ENCODE measurements around the gene TRIM47. TPM values are rescaled to one million over a fixed set of nuclear protein-coding genes. Genes with fewer than 3 reads are reported as not detected.

The TRIM47 gene
- total and polyA plus RNA-seq, 2 of the 13 experiments (the other 11 are each of a cell fraction or from before 2014, with no cell fraction given) = 33.5 to 82.0 TPM

DNA sequence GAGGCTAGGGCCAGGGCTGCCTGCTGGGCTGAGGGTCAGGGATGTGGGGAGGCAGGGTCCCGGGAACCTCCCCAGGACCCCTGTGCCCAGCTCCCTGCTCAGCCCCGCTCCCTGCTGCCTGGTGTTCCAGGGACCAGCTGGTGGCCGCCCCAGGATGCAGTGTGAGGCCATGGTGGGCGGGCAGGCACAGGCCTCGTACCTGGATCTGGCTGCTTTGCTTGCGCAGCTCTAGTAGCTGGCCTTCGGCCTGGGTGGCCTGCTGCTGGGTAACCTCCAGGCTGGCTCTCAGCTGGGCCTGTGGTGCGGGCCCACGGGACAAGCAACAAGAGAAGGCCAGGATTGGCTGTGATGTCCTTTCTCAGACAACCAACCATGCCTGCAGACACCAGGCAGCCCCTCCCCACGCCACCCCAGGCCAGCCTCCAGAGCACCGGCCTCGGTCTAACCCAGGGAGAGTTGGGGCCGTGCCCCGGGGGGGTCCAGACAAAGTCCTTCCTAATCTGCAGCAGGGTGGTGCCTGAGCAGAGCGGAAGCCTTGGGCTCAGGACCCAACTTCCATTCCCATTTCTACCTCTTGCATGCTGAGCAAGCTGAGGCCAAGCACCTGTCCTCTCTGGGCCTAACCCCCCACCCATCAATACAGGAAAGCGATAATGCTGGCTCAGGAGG lies 14.3 kb upstream of the TRIM47 start (continued):
- TF ChIP-seq, protein P1, sequence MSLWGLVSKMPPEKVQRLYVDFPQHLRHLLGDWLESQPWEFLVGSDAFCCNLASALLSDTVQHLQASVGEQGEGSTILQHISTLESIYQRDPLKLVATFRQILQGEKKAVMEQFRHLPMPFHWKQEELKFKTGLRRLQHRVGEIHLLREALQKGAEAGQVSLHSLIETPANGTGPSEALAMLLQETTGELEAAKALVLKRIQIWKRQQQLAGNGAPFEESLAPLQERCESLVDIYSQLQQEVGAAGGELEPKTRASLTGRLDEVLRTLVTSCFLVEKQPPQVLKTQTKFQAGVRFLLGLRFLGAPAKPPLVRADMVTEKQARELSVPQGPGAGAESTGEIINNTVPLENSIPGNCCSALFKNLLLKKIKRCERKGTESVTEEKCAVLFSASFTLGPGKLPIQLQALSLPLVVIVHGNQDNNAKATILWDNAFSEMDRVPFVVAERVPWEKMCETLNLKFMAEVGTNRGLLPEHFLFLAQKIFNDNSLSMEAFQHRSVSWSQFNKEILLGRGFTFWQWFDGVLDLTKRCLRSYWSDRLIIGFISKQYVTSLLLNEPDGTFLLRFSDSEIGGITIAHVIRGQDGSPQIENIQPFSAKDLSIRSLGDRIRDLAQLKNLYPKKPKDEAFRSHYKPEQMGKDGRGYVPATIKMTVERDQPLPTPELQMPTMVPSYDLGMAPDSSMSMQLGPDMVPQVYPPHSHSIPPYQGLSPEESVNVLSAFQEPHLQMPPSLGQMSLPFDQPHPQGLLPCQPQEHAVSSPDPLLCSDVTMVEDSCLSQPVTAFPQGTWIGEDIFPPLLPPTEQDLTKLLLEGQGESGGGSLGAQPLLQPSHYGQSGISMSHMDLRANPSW (CRISPR knock-in tag; IDR thresholded peaks at IDR 0.05; ENCODE audit: borderline replicate concordance) = peak; percentile 43; the same call in 1 of the 2 replicates
- TF ChIP-seq, protein P2, sequence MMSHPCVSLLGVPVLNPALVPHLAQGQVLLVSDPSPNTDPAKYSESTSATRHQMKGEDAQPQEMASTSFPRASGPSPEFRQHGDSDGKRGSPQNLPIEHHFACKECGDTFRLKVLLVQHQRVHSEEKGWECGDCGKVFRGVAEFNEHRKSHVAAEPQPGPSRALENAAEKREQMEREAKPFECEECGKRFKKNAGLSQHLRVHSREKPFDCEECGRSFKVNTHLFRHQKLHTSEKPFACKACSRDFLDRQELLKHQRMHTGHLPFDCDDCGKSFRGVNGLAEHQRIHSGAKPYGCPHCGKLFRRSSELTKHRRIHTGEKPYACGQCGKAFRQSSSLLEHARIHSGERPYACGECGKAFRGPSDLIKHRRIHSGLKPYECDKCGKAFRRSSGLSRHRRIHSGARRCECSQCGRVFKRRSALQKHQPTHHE (CRISPR knock-in tag; IDR thresholded peaks at IDR 0.05; ENCODE audit: borderline replicate concordance) = no peak; the same call in 1 of the 2 replicates
- TF ChIP-seq XBP1 (CRISPR knock-in tag; IDR thresholded peaks at IDR 0.05) = no peak
- peak; percentile 98 for TF ChIP-seq AKAP8 (CRISPR knock-in tag; IDR thresholded peaks at IDR 0.05)
- TF ChIP-seq ZNF446 (CRISPR knock-in tag; IDR thresholded peaks at IDR 0.05) = no peak; the same call in 1 of the 2 replicates
- TF ChIP-seq SYNCRIP (IDR thresholded peaks at IDR 0.05; ENCODE audit: insufficient read depth, low read depth, low read length) = no peak
- TF ChIP-seq, protein P3, sequence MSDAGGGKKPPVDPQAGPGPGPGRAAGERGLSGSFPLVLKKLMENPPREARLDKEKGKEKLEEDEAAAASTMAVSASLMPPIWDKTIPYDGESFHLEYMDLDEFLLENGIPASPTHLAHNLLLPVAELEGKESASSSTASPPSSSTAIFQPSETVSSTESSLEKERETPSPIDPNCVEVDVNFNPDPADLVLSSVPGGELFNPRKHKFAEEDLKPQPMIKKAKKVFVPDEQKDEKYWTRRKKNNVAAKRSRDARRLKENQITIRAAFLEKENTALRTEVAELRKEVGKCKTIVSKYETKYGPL (CRISPR knock-in tag; IDR thresholded peaks at IDR 0.05) = 0 out of 2 replicates have a peak, but pooled peaks have one; percentile 14
- TF ChIP-seq SNAI1 (CRISPR knock-in tag; IDR thresholded peaks at IDR 0.05; ENCODE audit: borderline replicate concordance) = peak; percentile 75; the same call in 1 of the 2 replicates
- TF ChIP-seq RBAK (CRISPR knock-in tag; IDR thresholded peaks at IDR 0.05) = 0 out of 2 replicates have a peak, but pooled peaks have one; percentile 22
- no peak for TF ChIP-seq KLF15 (CRISPR knock-in tag; IDR thresholded peaks at IDR 0.05; ENCODE audit: borderline replicate concordance)
- TF ChIP-seq DPF2 (CRISPR knock-in tag; IDR thresholded peaks at IDR 0.05; ENCODE audit: borderline replicate concordance, low read depth) = peak; percentile 46
- peak; percentile 59; the same call in 1 of the 2 replicates for TF ChIP-seq HNF4A (CRISPR knock-in tag; IDR thresholded peaks at IDR 0.05)
- TF ChIP-seq, protein P4, sequence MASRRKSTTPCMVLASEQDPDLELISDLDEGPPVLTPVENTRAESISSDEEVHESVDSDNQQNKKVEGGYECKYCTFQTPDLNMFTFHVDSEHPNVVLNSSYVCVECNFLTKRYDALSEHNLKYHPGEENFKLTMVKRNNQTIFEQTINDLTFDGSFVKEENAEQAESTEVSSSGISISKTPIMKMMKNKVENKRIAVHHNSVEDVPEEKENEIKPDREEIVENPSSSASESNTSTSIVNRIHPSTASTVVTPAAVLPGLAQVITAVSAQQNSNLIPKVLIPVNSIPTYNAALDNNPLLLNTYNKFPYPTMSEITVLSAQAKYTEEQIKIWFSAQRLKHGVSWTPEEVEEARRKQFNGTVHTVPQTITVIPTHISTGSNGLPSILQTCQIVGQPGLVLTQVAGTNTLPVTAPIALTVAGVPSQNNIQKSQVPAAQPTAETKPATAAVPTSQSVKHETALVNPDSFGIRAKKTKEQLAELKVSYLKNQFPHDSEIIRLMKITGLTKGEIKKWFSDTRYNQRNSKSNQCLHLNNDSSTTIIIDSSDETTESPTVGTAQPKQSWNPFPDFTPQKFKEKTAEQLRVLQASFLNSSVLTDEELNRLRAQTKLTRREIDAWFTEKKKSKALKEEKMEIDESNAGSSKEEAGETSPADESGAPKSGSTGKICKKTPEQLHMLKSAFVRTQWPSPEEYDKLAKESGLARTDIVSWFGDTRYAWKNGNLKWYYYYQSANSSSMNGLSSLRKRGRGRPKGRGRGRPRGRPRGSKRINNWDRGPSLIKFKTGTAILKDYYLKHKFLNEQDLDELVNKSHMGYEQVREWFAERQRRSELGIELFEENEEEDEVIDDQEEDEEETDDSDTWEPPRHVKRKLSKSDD (CRISPR knock-in tag; IDR thresholded peaks at IDR 0.05; ENCODE audit: low read depth) = 0 out of 2 replicates have a peak, but pooled peaks have one; percentile 7
- TF ChIP-seq, protein P5, sequence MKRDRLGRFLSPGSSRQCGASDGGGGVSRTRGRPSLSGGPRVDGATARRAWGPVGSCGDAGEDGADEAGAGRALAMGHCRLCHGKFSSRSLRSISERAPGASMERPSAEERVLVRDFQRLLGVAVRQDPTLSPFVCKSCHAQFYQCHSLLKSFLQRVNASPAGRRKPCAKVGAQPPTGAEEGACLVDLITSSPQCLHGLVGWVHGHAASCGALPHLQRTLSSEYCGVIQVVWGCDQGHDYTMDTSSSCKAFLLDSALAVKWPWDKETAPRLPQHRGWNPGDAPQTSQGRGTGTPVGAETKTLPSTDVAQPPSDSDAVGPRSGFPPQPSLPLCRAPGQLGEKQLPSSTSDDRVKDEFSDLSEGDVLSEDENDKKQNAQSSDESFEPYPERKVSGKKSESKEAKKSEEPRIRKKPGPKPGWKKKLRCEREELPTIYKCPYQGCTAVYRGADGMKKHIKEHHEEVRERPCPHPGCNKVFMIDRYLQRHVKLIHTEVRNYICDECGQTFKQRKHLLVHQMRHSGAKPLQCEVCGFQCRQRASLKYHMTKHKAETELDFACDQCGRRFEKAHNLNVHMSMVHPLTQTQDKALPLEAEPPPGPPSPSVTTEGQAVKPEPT (CRISPR knock-in tag; IDR thresholded peaks at IDR 0.05; ENCODE audit: low read depth) = 0 out of 2 replicates have a peak, but pooled peaks have one; percentile 44
- peak; percentile 87; the same call in 1 of the 2 replicates for TF ChIP-seq GZF1 (CRISPR knock-in tag; IDR thresholded peaks at IDR 0.05)
- no peak for TF ChIP-seq ZNF775 (CRISPR knock-in tag; IDR thresholded peaks at IDR 0.05; ENCODE audit: borderline replicate concordance)
- no peak for TF ChIP-seq ZNF75D (CRISPR knock-in tag; IDR thresholded peaks at IDR 0.05; ENCODE audit: borderline replicate concordance)
- TF ChIP-seq, protein P6, sequence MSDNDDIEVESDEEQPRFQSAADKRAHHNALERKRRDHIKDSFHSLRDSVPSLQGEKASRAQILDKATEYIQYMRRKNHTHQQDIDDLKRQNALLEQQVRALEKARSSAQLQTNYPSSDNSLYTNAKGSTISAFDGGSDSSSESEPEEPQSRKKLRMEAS (IDR thresholded peaks at IDR 0.05) = peak; percentile 55
- no peak for TF ChIP-seq HOXA5 (CRISPR knock-in tag; IDR thresholded peaks at IDR 0.05)

All from HepG2 (cell line).